Measurements from ENCODE around the gene EPS8L2. TPM values are rescaled to one million over a fixed set of nuclear protein-coding genes. Genes with fewer than 3 reads are reported as not detected.

The EPS8L2 gene
- total RNA-seq, 1 experiment from 2014 or later, result 0.90 TPM

DNA sequence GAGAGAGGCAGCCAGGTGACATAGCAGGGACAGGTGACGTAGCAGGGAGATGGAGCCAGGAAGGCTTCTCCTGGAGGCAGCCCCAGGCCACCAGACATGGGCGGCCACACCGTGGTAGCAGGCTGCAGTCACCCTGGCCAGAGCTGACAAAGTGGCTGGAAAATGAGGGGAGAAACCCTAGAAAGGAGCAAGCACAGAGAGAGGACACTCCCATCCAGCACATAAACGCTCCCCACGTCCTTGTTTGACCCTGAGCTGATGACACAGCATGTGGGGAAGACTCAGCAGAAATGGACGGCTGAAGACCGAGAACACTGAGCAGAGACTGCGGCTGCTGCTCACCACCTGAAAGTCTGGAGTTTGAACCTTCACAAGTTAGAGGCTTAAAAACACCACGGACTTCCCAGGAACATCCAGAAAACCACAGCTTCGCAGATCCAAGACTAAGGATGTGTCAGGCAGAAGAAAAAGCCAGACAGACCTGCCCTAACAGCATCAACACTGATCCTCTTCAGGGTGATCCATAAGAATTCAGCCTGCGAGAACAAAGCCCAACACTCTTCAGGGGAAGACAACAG is 40.2 kb upstream of the EPS8L2 start:
- BruUV-seq (replicated peaks), result no TSS peak
- CTCF ChIA-PET, result no interaction called here
- Histone ChIP-seq H3K4me1 (ENCODE audit: insufficient read depth, low read length, poor library complexity, severe bottlenecking) (peaks cover 13% of the 10 kb centered on the region), H3K27ac (ENCODE audit: low read depth, low read length, poor library complexity, severe bottlenecking) (peak overlapping the region; percentile 47), H3K4me3 (ENCODE audit: low read depth, low read length, poor library complexity, severe bottlenecking) (no peak overlapping the region), H3K9me3 (ENCODE audit: low read depth, low read length, poor library complexity, severe bottlenecking) (no peaks in the 10 kb centered on the region), H3K36me3 (ENCODE audit: insufficient read depth, low read length, poor library complexity, severe bottlenecking) (peaks cover 9% of the 10 kb centered on the region), H3K27me3 (replicated peaks; ENCODE audit: insufficient read depth, low read depth, low read length, poor library complexity) (no peaks in the 10 kb centered on the region)
- TF ChIP-seq EZH2 (IDR thresholded peaks at IDR 0.05; ENCODE audit: borderline replicate concordance, low read depth, low read length, poor library complexity, severe bottlenecking), result no peak
- TF ChIP-seq, protein P1, sequence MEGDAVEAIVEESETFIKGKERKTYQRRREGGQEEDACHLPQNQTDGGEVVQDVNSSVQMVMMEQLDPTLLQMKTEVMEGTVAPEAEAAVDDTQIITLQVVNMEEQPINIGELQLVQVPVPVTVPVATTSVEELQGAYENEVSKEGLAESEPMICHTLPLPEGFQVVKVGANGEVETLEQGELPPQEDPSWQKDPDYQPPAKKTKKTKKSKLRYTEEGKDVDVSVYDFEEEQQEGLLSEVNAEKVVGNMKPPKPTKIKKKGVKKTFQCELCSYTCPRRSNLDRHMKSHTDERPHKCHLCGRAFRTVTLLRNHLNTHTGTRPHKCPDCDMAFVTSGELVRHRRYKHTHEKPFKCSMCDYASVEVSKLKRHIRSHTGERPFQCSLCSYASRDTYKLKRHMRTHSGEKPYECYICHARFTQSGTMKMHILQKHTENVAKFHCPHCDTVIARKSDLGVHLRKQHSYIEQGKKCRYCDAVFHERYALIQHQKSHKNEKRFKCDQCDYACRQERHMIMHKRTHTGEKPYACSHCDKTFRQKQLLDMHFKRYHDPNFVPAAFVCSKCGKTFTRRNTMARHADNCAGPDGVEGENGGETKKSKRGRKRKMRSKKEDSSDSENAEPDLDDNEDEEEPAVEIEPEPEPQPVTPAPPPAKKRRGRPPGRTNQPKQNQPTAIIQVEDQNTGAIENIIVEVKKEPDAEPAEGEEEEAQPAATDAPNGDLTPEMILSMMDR (conservative IDR thresholded peaks at IDR 0.05; ENCODE audit: low read depth, low read length), result no peak
- intact Hi-C loops (cut with micrococcal nuclease; ENCODE audit: unreplicated experiment), result no loop called here
- no peak for DNase-seq (ENCODE audit: low spot score)
- POLR2A ChIA-PET (ENCODE audit: low non-redundant PET), result no interaction called here

- Histone ChIP-seq H3K4me3 (ENCODE audit: low read depth, low read length, poor library complexity, severe bottlenecking) (no peak overlapping the region), H3K27ac (ENCODE audit: low read depth, low read length, poor library complexity, severe bottlenecking) (no peak overlapping the region), H3K36me3 (ENCODE audit: insufficient read depth, low read length, poor library complexity, severe bottlenecking) (peaks cover 20% of the 10 kb centered on the region), H3K4me1 (ENCODE audit: insufficient read depth, low read length, poor library complexity, severe bottlenecking) (no peaks in the 10 kb centered on the region), H3K27me3 (replicated peaks; ENCODE audit: insufficient read depth, low read depth, low read length, poor library complexity) (no peaks in the 10 kb centered on the region), H3K9me3 (ENCODE audit: low read depth, low read length, poor library complexity, severe bottlenecking) (no peaks in the 10 kb centered on the region)
- CTCF ChIA-PET, result no interaction called here
- no peak for DNase-seq (ENCODE audit: low spot score)
- POLR2A ChIA-PET (ENCODE audit: low non-redundant PET), result interaction anchor here (0.5 kb wide), 1 partner anchor 74 kb away, joined by 4 read pairs; no protein-coding TSS in a partner anchor
- BruUV-seq (replicated peaks), result no TSS peak
- intact Hi-C loops (cut with micrococcal nuclease; ENCODE audit: unreplicated experiment), result no loop called here
- TF ChIP-seq, protein P1 (conservative IDR thresholded peaks at IDR 0.05; ENCODE audit: low read depth, low read length), result no peak
- no peak for TF ChIP-seq EZH2 (IDR thresholded peaks at IDR 0.05; ENCODE audit: borderline replicate concordance, low read depth, low read length, poor library complexity, severe bottlenecking)
Observed at GRCh38 chr11:673866-674265, 32.2 kb upstream of the EPS8L2 start.

DNA sequence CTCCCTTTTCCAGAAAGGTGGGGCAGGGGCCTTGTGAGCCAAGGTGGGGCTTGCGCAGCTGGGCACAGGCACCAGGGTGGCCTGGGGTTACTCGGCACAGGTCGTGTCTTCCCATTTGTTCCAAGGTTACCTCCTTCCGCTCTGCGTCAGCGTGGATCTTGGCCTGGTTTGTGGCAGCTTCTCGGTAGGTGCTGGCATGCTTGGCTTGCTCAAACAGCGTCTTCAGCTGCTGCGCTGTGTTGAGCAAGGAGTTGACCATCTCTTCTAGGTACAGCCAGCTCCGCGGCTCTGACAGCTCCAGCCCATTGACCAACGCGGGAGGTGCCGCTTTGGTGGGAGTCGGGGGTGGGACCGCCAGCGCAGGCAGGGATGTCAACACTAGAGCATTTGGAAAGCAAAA is 31.6 kb upstream of the EPS8L2 start:
- no peak for DNase-seq (ENCODE audit: low spot score)
- H3K27me3 ChIP-seq (replicated peaks; ENCODE audit: insufficient read depth, low read depth, low read length, poor library complexity), result no peaks in the 10 kb centered on the region
- no peaks in the 10 kb centered on the region for H3K9me3 ChIP-seq (ENCODE audit: low read depth, low read length, poor library complexity, severe bottlenecking)
- no TSS peak for BruUV-seq (replicated peaks)
- POLR2A ChIA-PET (ENCODE audit: low non-redundant PET), result interaction anchor here (0.5 kb wide), 1 partner anchor 75 kb away, joined by 4 read pairs; no protein-coding TSS in a partner anchor
- H3K4me1 ChIP-seq (ENCODE audit: insufficient read depth, low read length, poor library complexity, severe bottlenecking), result no peaks in the 10 kb centered on the region
- no peak overlapping the region for H3K27ac ChIP-seq (ENCODE audit: low read depth, low read length, poor library complexity, severe bottlenecking)
- TF ChIP-seq, protein P1 (conservative IDR thresholded peaks at IDR 0.05; ENCODE audit: low read depth, low read length), result no peak
- no peak for TF ChIP-seq EZH2 (IDR thresholded peaks at IDR 0.05; ENCODE audit: borderline replicate concordance, low read depth, low read length, poor library complexity, severe bottlenecking)
- CTCF ChIA-PET, result no interaction called here
- intact Hi-C loops (cut with micrococcal nuclease; ENCODE audit: unreplicated experiment), result no loop called here
- H3K36me3 ChIP-seq (ENCODE audit: insufficient read depth, low read length, poor library complexity, severe bottlenecking), result peaks cover 23% of the 10 kb centered on the region
- no peak overlapping the region for H3K4me3 ChIP-seq (ENCODE audit: low read depth, low read length, poor library complexity, severe bottlenecking)

Measured in A673 (cell line).